Fibroblast of gingiva (primary cell): ENCODE results near the gene PRDM16.

Source experiments
- DNase-seq: peaks from one replicate; pipeline ENCODE4 v3.0.0-alpha.2; 2011; ENCODE audit warnings: low read depth

PRDM16 gene

DNA sequence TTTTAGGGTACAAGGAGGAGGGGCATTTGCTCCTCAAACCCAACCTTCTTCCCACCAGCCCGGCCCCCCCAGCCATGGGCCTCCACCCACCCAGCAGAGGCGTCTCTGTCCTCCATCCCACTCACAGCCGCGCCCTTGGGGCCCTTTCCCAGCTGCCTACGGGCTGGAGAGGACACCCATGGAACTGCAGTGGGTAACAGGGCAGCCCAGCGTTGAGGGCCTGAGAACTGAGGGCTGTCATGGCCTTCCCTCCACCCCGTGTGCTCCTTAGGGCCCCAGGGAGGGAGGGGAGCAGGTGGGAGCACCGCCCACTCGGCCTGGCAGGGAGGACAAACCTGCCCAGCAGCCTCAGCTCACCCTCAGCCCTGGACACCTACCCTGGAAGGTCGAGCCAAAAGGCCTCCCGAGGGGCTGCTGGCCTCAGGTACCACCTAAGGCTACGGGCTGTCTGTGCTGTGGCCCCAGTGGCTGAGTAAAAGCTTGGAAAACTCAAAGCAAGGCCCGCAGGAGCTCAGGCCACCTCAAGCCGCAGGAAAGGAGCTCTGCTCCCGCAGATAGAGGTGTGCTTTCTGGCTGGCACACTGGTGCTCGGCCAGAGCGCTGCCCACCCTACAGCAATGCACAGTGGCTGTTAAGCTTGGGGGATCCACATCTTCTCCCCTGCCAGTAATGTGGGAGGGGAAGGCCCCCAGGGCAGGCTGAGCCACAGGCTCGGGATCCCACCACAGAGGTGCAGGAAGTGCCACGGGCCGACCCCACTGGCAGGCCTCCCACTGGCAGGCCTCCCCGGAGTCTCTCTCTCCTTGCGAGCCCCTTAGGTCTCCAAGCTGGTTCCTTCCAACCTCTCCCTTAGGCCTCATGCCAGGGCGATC lies 383.2 kb downstream of the PRDM16 start:
- DNase-seq: no peak

DNA sequence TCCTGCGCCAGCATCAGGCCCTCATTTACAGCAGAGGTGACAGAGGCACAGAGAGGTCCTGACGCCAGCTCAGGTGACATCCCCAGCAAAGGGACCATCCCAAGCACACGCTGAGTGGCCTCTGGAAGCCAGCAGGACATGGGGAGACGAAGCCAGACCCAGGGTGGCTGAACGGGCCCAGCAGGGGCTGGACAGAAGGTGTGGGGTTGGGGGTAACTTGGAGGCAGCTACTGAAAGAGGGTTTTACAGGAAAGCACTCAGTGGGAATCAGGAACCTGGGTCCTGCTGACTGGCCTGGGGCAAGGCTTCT lies 383.8 kb downstream of the PRDM16 start:
- no peak for DNase-seq

DNA sequence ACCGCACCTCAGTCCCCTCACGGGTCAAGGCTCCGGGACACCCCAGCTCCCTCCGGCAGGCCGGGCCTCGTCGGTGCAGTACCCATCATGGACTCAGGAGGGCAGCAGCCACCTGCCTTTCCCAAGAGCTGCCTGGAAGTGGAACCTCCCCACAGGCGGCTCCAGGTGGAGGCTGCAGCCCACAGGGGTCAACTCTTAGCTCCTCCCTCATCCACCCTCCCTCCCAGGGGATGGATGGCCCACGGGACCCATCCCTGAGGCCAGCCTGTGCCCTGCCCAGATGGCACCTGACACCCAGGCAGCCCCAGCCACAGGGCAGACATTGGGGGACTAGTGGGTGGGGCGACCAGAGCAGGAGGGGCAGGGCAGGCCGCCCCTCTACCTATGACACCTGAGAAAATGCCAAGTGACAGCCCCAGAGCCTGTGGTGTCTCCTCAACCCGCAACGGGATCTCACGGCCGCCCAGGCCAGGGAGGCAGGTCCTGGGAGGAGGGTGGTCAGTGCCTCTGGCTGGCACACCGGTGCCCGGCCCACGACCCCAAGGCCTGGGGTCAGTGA lies 384.3 kb downstream of the PRDM16 start:
- peak; percentile 41 for DNase-seq

DNA sequence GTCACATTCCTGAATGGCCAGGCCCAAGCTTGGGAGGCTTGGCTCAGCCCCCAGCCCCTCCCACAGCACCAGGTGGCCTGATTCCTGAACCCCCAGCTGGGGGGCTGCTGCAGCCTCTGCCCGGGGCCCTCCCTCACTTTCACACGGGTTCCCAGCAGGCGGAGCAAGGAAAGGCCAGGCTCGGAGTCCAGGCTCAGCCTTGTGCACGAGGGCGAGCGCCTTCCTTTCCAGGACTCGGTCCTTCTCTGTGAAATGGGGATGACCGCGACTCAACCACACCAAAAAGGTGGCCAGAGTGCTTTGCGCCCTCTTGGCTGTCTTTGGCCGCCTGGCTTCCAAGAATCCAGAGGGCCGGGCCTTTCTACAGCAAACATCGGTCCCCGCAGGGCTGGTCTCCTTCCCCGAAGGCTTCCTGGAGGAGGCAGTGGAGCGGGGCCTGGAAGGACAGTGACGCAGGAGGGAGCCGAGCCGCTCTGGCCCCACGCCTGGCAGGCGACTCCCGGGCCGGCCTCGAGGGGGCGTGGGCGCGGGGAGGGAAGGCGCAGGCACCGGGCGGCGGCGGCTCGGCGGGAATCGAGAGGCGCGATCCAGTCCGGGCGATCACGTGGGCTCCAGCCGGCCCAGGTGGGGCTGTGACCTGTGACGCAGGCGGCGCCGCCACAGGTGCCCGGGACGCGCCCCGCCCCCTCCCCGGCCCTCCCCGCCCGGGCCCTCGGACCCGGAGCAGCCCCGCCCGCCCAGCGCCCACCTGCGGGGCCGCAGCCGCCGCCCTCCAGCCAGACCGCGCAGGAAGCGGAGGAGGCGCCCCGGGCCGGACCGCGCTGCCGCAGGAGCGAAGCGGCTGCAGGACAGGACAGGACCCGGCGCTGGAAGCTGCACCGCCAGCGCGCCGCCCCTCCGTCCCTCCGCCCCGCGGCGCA lies 385.1 kb downstream of the PRDM16 start, which contains the start of gene ARHGEF16:
Gene ARHGEF16, plus strand, starts transcription at position 775 of the 920 bp plus-strand sequence. CDS start 8,420 bp downstream, outside the sequence.
- no peak for DNase-seq

DNA sequence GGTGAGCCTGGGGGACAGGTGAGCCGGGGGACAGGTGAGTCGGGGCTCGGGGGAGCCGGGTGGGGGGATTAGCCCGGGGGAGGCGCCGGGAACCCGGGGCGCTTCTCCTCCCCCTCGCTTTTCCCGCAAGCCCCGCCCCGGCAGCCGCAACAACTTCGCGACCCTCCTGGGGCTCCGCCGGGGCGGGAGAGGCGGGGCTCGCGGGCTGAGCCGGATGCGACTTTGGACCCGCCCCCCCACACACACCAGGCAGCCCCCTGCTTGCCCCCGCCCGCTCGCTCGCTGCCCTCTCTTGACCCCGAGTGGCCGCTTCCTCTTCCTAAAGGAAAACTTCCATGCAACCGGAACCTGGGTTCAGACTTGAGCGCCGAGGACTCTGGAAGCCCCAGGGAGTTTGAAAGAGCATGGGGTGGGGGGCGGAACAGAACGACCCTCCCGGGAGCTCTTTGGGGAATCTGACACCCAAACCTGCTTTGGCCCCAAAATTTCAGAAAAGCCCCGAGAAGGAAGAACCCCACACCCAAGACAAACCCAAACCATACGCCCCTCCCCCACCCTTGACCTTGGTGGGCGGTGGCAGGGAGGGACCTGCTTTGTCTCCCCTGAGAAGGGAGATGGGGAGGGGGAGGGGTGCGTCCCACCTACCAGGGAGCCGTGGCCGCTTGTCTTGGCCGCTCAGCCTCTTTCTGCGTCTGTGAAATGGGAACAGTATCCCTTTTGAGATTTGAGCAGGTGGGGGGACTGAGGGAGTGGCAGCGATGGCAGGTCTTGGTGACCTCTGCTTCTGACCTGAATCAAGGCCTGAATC lies 386.0 kb downstream of the PRDM16 start:
- no peak for DNase-seq

DNA sequence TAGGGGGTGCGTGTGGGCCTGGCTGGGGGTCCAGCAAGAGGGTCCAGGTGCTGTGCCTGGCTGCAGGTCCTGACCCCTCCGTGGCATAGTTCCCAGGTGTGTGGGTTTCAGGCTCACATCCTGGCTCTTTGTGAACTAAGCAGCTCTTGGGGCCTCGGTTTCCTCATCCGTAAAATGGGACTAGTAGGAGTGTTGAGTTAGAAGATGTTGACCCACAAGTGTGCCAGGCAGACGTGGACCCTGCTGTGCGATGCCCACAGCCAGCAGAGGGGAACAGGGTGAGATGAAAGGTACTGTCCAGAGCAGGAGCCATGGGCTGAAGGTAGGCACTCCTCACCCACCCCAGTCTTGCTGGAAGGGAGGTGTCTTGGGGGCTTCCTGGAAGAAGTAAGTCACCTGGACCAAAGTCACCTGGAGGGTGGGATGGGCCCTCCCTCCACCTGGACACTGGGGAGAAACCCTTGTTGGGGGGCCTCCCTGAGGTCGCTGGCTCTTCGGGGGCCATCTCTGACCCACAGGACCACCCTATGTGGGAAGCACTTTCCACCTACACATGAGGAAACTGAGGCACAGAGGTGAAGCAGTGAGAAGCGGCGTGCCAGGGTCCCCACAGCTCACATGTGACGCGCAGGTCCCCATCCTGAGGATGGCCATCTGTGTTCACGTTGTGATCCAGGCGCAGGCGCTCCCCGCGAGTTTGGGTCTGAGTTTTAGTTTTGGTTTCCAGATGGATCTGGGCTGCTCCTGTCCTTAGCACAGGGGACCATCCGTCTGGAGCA lies 386.9 kb downstream of the PRDM16 start:
- no peak for DNase-seq

DNA sequence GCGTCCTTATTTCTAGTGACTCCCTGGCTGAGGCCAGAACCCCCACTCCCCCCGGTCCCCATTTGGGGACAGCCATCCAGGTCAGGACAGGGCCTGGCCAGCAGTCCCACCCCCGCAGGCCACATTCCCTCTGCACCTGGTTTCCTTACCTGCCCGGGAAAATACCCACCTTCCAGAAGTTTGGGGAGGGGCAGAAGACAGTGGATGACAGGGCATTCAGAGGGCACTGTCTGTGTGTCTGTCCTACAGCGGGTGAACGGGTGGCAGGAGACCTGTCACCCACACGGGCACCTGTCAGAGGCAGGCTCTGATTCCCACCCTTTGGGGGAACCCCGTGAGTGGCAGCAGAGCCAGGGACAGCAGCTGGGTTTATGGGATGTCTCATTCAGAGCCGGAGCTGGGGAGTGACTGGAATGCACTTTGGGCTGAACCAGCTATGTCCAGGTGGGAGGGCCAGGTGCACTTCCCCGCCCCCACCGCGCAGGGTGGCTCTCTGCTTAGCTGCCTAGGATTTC lies 387.5 kb downstream of the PRDM16 start:
- DNase-seq: no peak

DNA sequence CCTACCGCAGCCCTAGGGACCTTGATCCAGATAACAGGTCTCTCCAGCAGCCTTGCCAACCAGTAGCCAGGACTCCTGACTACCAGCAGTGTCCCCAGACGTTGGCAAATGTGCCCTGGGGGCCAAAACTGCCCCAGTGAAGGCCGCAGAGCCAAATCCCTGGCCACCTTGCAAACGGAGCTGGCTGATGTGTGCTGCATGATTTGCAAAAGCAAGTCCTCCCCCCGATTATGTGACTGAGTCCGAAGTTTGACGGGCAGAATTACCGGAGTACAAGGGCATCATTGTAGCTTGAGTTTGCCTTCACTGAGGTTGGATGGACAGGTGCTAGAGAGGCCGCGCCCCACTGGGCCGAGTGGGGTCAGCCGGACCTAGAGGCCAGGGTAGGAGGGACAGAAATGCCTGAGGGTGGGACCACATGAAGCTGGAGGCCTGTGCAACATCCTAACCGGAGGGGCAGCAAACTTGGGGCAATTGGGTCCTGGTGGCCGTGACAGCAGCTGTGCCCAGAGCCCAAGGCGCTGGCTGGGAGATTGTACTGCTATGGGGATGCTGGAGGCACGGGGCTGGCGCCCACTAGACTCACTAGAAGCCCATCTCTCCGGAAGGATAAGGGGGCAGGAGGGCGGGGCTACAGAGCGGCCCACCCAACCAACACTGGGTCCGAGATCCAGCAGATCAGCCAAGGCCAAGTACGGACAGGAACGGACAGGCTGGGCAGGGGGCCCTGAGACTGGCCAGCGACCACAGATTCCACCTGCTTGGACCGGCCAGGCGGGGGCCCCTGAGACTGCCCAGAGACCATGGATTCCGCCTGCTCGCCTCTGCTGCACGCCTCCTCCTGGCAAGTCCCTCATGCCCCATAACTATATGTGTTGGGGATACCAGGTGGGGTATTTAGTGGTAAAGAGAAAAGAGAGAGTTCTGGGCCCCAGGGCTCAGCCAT lies 388.2 kb downstream of the PRDM16 start:
- no peak for DNase-seq

DNA sequence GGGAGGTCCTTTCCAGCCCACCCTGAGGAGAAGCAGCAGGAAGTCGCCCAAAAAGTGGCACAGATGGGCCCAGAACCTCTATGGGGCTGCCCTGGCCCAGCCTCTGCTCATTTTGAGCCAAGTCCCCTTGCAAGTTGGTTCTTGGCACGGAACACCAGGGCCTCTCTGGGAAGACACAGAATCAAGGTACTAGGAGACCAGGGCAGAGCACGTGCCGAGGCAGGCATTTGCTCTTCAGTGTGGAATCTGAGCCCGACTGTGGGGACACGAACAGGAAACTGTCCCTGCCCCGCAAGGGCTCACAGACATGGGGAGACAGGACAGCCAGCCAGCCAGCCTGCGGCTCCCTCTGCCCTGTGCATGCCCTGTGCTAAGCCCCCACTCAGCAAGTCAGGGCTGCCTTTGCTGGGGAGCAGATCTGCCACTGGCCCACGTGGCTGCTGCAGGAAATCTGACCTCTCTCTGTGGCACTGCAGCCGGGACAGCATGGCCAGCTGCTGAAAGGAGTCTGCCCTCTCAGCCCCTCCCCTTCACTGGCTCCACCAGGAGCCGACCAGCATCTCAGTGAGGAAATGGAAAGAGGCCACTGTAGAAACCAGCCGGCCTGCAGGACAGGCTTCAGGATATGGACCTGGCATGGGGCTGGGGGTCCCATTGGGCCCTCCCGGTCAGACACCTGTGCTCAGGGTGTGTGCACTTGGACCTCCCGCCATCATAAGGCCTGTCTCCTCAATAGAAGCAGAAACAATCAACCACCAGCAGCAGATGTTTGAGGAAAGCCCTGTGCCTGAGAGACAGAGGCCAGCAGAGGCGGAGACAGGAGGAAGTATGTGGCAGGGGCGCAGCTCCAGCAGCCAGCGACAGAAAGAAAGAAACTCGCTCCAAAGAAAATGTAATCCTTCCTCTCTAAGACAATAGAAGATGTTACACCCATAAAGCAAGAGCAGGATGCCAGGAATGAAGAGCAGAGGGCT lies 389.2 kb downstream of the PRDM16 start:
- DNase-seq: no peak

DNA sequence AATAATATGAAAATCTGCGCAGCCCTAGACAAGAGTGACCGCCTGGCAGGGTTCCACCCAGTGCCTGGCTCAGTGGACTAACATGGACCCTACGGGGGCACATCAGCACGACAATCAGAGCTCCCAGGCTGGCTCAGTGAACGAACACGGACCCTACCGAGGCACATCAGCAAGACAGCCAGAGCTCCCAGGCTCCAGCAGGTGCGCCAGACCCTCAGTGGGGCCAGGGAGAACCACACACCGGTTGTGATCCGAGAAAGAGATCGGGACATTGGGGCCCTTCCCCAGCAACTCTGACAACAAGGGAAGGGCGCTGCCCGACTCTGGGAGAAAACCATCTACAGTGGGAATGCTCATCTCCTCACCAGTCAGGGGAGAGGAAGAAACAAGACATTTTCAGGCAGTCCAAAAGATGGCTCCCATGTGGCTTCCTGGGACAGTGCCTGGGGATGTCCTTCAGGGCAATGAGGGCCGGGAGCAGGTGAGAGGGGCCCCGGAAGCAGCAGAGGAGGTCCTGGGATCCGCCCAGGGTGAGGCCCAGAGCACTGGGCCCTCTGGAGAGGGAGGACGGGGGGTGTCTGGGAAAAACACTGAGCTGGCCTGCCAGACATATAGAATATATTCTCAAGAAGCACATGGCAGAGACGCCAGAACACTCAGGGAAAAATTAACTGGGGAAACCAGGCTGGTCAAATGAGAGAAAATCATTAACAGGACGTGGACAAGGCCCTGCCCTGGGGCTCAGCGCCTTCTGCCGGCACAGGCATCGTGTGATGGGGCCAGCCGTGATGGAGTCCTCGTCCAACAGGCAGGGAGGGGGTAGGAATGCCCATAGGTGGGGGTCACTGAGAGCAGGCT lies 390.3 kb downstream of the PRDM16 start:
- DNase-seq: no peak

DNA sequence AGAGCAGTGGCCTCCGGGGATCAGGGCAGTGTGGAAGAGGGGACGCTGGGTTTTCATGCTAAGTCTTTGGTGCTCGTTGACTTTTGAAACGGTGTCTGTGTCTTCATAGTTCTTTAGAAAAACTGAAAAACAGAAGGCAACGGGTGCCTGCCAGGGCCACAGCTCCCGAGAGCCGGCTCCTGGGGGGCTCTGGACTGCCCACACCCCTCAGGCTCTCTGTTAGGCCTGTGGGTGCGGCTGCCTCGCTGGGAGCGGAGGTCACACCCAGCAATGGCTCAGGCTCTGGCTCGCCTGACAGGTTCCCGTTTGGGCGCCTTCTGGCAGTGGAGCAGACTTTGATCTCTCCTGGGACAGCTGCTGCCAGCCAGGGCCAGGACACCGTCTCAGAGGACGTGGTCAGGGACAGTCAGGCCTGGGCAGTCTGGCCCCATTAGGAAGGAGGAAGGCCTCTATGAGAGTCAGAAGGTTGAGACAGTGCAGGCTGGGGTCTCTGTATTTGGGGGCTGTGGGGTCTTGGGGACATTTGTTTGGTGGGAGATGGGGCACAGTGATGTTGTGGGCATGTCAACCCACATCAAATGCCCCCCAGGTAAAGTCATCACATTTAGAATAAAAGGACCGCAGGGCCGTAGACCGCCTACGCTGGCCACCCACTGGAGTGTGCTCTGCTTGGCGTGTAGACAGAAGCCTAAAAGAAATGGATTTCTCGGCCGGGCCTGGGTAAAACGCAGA lies 391.1 kb downstream of the PRDM16 start:
- DNase-seq: no peak

DNA sequence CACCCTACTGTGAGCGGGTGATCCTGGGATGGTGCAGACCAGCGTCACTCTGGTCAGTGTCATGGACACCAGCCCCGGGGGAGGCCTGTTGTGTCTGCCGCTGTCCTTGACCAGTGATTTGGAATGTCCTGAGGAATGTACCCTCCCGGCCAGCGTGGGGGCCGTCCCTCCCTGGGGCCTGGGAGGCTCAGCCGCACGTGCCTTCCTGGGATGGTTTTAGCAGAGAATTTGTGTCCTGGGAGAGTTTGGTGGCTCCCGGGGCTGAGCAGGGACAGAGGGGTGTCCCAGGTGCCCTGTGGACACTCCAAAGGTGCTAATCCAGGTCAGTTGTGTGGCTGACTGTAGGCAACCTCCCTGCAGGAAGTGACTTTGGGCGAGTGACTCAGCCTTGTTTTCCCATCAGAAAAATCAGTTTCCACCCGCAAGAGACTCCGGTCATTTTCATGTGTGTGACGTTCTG lies 391.7 kb downstream of the PRDM16 start:
- no peak for DNase-seq

DNA sequence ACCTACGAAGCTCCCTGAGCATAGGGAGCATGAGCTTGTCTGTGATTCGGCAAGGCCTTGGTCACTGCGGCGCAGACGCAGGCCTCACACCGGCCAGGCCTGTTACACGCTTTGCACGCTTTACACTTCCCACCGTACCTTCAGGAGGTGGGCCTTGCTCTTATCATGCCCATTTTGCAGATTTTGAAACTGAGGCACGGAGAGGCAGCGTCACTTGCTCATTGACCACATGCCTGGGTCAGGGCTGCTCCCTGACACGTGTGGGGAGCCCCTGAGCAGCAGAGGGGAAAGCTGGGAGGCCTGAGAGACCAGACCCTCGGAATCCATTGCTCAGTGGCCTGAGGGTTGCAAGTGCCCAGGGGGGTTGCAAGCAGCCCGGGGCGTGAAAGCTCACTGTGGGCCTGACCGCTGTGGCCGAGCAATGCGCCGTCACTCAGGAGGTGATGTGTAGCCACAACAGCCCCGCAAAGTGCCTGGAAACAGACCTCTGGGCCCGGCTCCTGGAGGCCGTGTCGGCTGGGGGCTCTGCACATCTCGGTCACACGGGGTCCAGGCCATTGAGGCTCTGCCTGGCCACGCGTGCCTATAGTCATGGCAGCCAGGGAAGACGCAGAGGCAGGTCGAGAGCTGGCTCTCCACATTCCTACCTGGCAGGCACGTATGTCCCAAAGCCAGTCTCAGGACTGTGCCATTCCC lies 392.4 kb downstream of the PRDM16 start:
- DNase-seq: no peak

DNA sequence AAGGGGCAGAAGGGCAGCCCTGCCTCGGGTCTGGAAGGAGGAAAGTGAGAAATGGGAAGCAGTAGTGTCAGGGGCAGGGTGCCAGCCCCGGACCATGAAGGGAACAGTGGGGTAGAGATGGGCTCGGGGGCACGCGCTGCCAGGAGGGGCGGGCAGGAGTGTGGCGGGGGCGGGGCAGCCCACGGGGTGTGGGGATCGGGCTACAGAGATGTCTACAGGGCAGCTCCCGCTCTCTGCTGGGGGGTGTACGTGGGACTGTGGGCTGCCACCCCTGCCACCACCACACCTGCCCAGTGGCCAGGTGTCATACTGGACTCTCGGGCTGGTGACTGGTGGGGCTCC lies 392.9 kb downstream of the PRDM16 start:
- DNase-seq: no peak

DNA sequence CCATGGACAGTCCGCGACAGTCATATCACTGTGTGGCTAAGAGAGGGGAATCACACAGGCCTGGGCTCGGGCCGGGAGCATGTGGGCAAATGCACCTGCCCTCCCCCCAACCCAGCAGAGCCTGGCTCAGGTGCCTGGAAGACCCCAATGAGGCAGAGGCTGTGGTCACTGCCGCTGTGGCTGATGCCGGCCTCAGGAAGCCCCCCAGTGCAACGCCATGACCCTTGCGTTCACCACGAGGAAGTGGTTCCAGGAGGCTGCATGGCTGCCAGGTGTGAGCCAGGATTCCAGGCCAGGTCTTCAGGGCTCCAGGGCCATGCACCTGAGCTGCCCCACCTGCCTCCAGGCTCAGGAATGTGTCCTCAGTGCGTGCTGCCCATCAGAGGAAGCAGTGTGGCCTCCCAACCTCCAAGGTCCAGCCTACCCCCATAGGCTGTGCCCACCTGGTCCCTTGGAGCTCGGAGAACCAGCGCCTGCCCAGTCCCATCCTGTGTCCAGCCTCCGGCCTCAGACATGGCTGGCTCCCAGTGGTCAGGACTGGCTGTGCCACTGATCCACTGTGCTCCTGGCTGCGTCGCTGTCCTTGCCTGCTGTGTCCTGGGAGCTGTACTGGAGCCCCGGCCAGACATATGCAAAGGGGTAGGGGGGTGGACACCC lies 393.5 kb downstream of the PRDM16 start:
- no peak for DNase-seq

DNA sequence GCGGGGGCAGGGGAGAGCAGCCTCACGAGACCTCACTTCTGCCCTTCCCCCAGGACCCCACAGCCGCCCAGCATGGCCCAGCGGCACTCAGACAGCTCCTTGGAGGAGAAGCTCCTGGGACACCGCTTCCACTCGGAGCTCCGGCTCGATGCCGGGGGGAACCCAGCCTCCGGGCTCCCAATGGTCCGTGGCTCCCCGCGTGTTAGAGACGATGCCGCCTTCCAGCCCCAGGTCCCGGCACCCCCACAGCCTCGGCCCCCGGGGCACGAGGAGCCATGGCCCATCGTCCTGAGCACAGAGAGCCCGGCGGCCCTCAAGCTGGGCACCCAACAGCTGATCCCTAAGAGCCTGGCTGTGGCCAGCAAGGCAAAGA lies 394.0 kb downstream of the PRDM16 start:
- no peak for DNase-seq
